Osteoblast (primary cell): ENCODE measurements around the gene HNRNPC. TPM values are rescaled to one million over a fixed set of nuclear protein-coding genes. Genes with fewer than 3 reads are reported as not detected.

Experiments used
- DNase-seq: peaks from one replicate; pipeline ENCODE4 v3.0.0; 2011; ENCODE audit warnings: low spot score, mixed read lengths; ENCODE audit not compliant: insufficient read length; ENCODE audit errors: missing footprints
- H2AFZ ChIP-seq: 2 replicates; pipeline ENCODE4 v1.6.0; 2011; ENCODE audit warnings: mild to moderate bottlenecking, low read length
- H3K27ac ChIP-seq: 2 replicates; pipeline ENCODE4 v1.5.1; 2011; ENCODE audit warnings: mild to moderate bottlenecking, low read depth, low read length, moderate library complexity
- H3K27me3 ChIP-seq: 2 replicates; pipeline ENCODE4 v1.6.0; 2012; ENCODE audit warnings: mild to moderate bottlenecking, control low read depth, inconsistent platforms, low read length, moderate library complexity; ENCODE audit not compliant: insufficient read depth
- H3K36me3 ChIP-seq: 2 replicates; pipeline ENCODE4 v1.5.1; 2011; ENCODE audit warnings: mild to moderate bottlenecking, low read length, control low read depth, moderate library complexity; ENCODE audit not compliant: insufficient read depth
- H3K4me1 ChIP-seq: 2 replicates; pipeline ENCODE4 v1.5.1; 2011; ENCODE audit warnings: mild to moderate bottlenecking, low read length, control low read depth, moderate library complexity; ENCODE audit not compliant: insufficient read depth
- H3K4me2 ChIP-seq: 2 replicates; pipeline ENCODE4 v1.6.0; 2011; ENCODE audit warnings: mild to moderate bottlenecking, low read length; ENCODE audit not compliant: insufficient read depth
- H3K4me3 ChIP-seq: fragments of 200-600 bp; sonication (generic); 3 replicates; pipeline ENCODE4 v1.5.1; 2012; ENCODE audit warnings: mild to moderate bottlenecking, low read length, inconsistent platforms; ENCODE audit not compliant: insufficient read depth
- H3K79me2 ChIP-seq: 2 replicates; pipeline ENCODE4 v1.6.0; 2012; ENCODE audit warnings: mild to moderate bottlenecking, low read length, control low read depth, inconsistent platforms; ENCODE audit not compliant: insufficient read depth
- H3K9me3 ChIP-seq: 2 replicates; pipeline ENCODE4 v1.5.1; 2011; ENCODE audit warnings: low read depth, low read length, control low read depth
- H4K20me1 ChIP-seq: 2 replicates; pipeline ENCODE4 v1.6.0; 2012; ENCODE audit warnings: mild to moderate bottlenecking, low read length, control low read depth; ENCODE audit not compliant: insufficient read depth
- CTCF ChIP-seq: IDR thresholded peaks from 2 replicates; pipeline ENCODE4 v1.5.1; 2011; ENCODE audit warnings: mild to moderate bottlenecking, low read depth, low read length, moderate library complexity; ENCODE audit errors: extremely low read depth
- total RNA-seq: library from RNA; depleted of rRNA; stranded (reverse); fragments of >200 nt; gene quantifications from 2 replicates; pipeline ENCODE4 v1.2.3, GENCODE V29; 2012

Gene HNRNPC
- total RNA-seq, 1 donor = 446 TPM

- H2AFZ ChIP-seq = no peak overlapping the region
- DNase-seq = no peak
- no peak overlapping the region for H3K4me3 ChIP-seq
- H3K27me3 ChIP-seq = no peaks in the 10 kb centered on the region
- H3K9me3 ChIP-seq = no peaks in the 10 kb centered on the region
- peaks cover 100% of the 10 kb centered on the region for H3K79me2 ChIP-seq
- H3K36me3 ChIP-seq = peaks cover 73% of the 10 kb centered on the region
- H3K4me1 ChIP-seq = peaks cover 26% of the 10 kb centered on the region
- no peak overlapping the region for H3K4me2 ChIP-seq
- H3K27ac ChIP-seq = no peak overlapping the region
- TF ChIP-seq CTCF = no peak
- peaks cover 81% of the 10 kb centered on the region for H4K20me1 ChIP-seq
Observed at GRCh38 chr14:21251215-21251614, 18.0 kb downstream of the HNRNPC start.

- Histone ChIP-seq H3K4me1 (peaks cover 16% of the 10 kb centered on the region), H4K20me1 (peaks cover 75% of the 10 kb centered on the region), H3K36me3 (peaks cover 70% of the 10 kb centered on the region), H3K9me3 (no peaks in the 10 kb centered on the region), H3K27ac (no peak overlapping the region), H3K4me2 (no peak overlapping the region), H3K27me3 (no peaks in the 10 kb centered on the region), H3K79me2 (peaks cover 100% of the 10 kb centered on the region), H2AFZ (no peak overlapping the region), H3K4me3 (no peak overlapping the region)
- no peak for TF ChIP-seq CTCF
- no peak for DNase-seq
Observed at GRCh38 chr14:21248739-21249411, 20.4 kb downstream of the HNRNPC start.

GRCh38 chr14:21248338-21248737, 20.9 kb downstream of the HNRNPC start:
- no peak overlapping the region for H2AFZ ChIP-seq
- peaks cover 74% of the 10 kb centered on the region for H3K36me3 ChIP-seq
- no peaks in the 10 kb centered on the region for H3K9me3 ChIP-seq
- peaks cover 16% of the 10 kb centered on the region for H3K4me1 ChIP-seq
- no peaks in the 10 kb centered on the region for H3K27me3 ChIP-seq
- peaks cover 74% of the 10 kb centered on the region for H4K20me1 ChIP-seq
- TF ChIP-seq CTCF = no peak
- peaks cover 100% of the 10 kb centered on the region for H3K79me2 ChIP-seq
- no peak for DNase-seq
- no peak overlapping the region for H3K4me2 ChIP-seq
- H3K27ac ChIP-seq = no peak overlapping the region
- H3K4me3 ChIP-seq = no peak overlapping the region

GRCh38 chr14:21245813-21246212, 23.4 kb downstream of the HNRNPC start:
- Histone ChIP-seq H2AFZ (no peak overlapping the region), H3K27me3 (no peaks in the 10 kb centered on the region), H3K9me3 (no peaks in the 10 kb centered on the region)

More at GRCh38 chr14:21245813-21246212, 23.4 kb downstream of the HNRNPC start:
- Histone ChIP-seq H3K79me2 (peaks cover 100% of the 10 kb centered on the region), H4K20me1 (peaks cover 83% of the 10 kb centered on the region), H3K36me3 (peaks cover 65% of the 10 kb centered on the region), H3K4me1 (peaks cover 20% of the 10 kb centered on the region), H3K4me3 (no peak overlapping the region), H3K27ac (no peak overlapping the region), H3K4me2 (no peak overlapping the region)
- DNase-seq = no peak
- no peak for TF ChIP-seq CTCF
